Measurements from ENCODE around the gene AMIGO3.

- TF ChIP-seq POLR2AphosphoS5 (IDR thresholded peaks at IDR 0.05; ENCODE audit: low read depth) (no peak), CTCF (conservative IDR thresholded peaks at IDR 0.05; ENCODE audit: low read depth in 2 of 2) (no peak), EZH2 (IDR thresholded peaks at IDR 0.05; ENCODE audit: low read depth, unreplicated experiment) (no peak), CREB1 (CRISPR knock-in tag; IDR thresholded peaks at IDR 0.05; ENCODE audit: low read depth) (no peak), JUNB (IDR thresholded peaks at IDR 0.05; ENCODE audit: unreplicated experiment) (no peak), NANOG (IDR thresholded peaks at IDR 0.05; ENCODE audit: borderline replicate concordance) (no peak), EZH2phosphoT487 (IDR thresholded peaks at IDR 0.05; ENCODE audit: unreplicated experiment) (no peak), REST (IDR thresholded peaks at IDR 0.05; ENCODE audit: unreplicated experiment) (no peak)
Measured at GRCh38 chr3:49673121-49673714, 46.3 kb downstream of the AMIGO3 start.
